Fibroblast of upper back skin (primary cell): ENCODE data around the gene BNIP5.
A peak's percentile ranks its signal among the peaks of the same experiment; 100 is the strongest.
"Not testable (repeated sequence)": the region's sequence is repeated elsewhere in the genome, so short reads cannot be mapped to it uniquely, and the experiment has no call there.

Experiments used
- DNase-seq: peaks from one replicate; pipeline ENCODE4 v3.0.0-alpha.2; 2013

Gene BNIP5

GRCh38 chr6:36340618-36341454, 4.1 kb upstream of the BNIP5 start:
- peak; percentile 62 for DNase-seq

- no peak for DNase-seq
These were observed 3.6 kb upstream of the BNIP5 start for GRCh38 chr6:36340306-36340617.

DNA sequence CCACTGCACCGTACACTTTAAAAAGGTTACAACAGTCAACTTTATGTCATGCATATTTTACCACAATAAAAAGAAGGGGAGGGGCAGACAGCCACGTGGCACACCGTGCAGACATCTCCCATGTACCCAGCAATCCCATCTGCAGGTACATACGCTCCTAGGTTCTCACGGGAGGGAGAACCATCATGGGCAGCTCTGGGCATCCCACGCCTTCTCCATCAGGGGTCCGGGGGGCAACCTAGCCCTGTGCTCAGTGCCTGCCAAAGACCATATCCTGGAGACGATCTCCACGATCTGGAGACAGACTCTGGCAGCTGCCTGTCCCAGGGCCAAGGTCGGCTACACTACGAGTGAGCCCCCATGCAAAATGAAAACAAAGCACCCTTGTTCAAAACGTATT, 2.5 kb upstream of the BNIP5 start:
- no peak for DNase-seq

GRCh38 chr6:36338223-36338622, 1.5 kb upstream of the BNIP5 start:
- not testable (repeated sequence) for DNase-seq

- no peak for DNase-seq
These were observed 1.1 kb upstream of the BNIP5 start for GRCh38 chr6:36337814-36338213.

DNA sequence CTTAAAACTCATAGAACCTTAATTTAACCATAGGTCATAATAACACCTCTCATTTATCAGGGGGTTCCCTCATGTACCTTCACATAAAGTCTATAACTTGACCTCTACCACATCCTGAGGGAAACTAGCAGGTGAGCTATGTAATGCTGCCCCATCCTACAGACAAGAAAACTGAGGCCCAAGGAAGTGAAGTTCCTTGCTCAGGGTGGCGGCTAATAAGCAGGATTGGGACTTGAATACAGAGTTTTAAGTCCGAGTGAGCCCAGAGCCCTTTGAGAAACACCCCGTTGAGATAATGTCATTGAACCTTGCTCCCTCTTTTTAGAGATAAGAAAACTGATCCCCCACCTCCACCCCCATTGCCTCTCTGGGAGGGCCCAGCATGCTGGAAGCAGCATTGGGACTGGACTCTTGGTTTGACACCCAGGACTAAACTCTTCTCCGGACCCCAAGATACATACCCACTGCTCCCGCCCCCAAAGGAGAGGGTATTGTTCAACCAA, 429 bp downstream of the BNIP5 start:
- DNase-seq = no peak

GRCh38 chr6:36335465-36336207, 1.1 kb downstream of the BNIP5 start:
- DNase-seq = no peak

- no peak for DNase-seq
These were observed 1.7 kb downstream of the BNIP5 start for GRCh38 chr6:36334832-36335459.

DNA sequence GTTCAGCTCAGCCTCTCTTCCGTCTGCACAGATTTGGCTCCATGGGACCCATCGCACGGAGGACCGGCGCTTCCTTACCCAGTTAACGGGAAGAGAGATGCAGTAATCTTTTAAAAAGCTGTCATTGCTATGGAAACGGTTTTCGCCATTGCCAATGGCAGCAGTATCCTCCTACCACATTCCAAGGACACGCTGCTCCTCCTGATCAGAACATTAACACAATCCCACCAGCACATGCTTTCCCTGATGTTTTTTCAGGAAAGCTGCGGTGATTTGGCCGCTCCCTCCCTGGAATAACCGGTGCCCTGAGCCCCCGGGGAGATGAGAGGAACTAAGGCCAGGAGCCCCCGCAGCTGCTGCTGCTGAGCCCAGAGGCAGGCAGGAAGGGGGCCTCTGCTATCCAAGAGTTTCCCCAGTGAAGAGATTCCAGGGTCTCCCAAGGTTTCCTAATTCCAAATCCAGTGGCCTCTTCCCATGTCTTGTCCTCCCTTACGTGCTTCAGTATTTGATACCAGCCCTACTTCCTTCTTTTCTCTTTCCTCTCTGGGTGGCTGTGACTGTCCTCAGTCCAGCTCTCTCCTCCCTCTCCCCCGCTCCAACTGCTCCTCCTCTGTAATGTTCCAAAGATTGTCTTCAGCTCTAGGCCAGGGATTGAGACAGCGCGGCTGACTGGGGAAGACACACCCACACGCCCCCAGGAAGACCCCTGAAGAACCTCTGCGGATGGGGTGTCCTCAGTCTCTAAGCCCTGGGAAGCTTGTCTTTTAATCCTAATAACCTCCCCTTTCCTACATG, 2.6 kb downstream of the BNIP5 start:
- DNase-seq = peak; percentile 22

GRCh38 chr6:36333171-36333895, 3.4 kb downstream of the BNIP5 start:
- no peak for DNase-seq

DNA sequence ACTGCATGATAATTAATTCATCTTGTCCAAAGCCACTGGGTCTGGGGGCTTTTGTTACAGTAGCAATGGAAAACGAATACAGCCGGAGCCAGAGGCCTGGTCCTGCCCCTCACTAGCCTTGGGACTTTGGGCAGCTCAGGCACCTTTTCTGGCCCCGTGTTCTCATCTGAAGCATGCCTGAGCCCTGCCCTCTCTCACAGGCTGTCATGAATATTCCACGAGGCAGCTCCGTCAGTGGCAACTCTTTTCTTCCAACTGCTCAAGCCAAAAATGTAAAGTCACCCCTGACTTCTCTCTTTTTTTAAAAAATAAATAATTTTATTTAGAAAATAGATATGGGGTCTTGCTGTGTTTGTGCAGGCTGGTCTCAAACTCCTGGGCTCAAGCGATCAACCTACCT, 5.3 kb downstream of the BNIP5 start:
- DNase-seq = no peak

DNA sequence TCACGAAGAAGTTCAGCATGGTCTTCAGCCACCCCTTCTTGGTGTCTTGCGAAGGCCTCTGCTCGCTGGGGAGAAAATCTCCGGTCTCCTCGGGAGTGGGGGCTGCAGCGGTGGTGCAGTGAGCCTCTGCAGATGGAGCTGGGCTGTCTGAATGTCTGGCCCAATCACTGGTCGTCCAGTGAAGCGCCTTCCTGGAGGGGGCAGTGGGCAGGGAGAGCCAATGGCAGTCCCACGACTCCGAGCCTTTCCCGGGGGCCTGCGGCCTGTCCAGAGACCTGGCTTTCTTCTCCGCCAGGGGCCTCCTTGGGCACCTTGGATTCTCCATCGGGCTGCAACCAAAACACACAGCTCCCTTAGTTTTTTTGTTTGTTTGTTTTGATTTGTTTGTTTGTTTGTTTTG, 6.3 kb downstream of the BNIP5 start:
- DNase-seq = no peak

- DNase-seq = no peak
These were observed 6.8 kb downstream of the BNIP5 start for GRCh38 chr6:36329798-36330291.

- no peak for DNase-seq
These were observed 8.1 kb downstream of the BNIP5 start for GRCh38 chr6:36328600-36328999.

- DNase-seq = no peak
These were observed 8.8 kb downstream of the BNIP5 start for GRCh38 chr6:36327919-36328236.

GRCh38 chr6:36327226-36327918, 9.3 kb downstream of the BNIP5 start:
- DNase-seq = no peak

GRCh38 chr6:36326356-36326995, 10.2 kb downstream of the BNIP5 start:
- DNase-seq = peak; percentile 42

GRCh38 chr6:36324715-36325114, 12.0 kb downstream of the BNIP5 start:
- DNase-seq = no peak

DNA sequence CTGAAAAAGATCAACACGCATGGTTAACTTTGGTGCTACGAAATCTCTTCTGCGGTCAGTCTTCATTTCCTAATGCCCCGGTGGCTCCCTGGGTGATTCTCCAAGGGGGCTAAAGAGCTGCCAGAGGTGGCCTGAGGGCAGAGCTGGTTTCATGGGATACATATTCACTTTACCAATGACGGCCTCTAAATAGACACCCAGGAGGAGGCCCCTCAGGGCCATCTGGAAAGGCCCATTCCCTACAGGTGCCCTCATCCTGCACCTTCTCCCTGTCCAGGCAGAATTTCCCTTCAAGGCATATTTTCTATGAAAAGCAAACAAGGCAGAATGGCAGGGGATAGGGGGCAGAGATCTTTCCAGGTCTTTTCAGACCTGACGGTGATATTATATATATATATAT, 12.5 kb downstream of the BNIP5 start:
- DNase-seq = no peak

- DNase-seq = no peak
These were observed 13.6 kb downstream of the BNIP5 start for GRCh38 chr6:36323062-36323461.

GRCh38 chr6:36322591-36322990, 14.1 kb downstream of the BNIP5 start:
- no peak for DNase-seq
